ENCODE results near the gene EPS8L2.

EPS8L2 gene

GRCh38 chr11:749731-750130 is 43.7 kb downstream of the EPS8L2 start:
- H3K27me3 ChIP-seq (ENCODE audit: insufficient read depth, low read length, poor library complexity, severe bottlenecking) = no peaks in the 10 kb centered on the region
- H3F3A ChIP-seq (ENCODE audit: low read depth) = no peaks in the 10 kb centered on the region
- H3K79me2 ChIP-seq (ENCODE audit: insufficient read depth, low read length) = peaks cover 61% of the 10 kb centered on the region
- no peak for TF ChIP-seq EZH2phosphoT487 (IDR thresholded peaks at IDR 0.05; ENCODE audit: borderline replicate concordance)
- TF ChIP-seq, protein P1, sequence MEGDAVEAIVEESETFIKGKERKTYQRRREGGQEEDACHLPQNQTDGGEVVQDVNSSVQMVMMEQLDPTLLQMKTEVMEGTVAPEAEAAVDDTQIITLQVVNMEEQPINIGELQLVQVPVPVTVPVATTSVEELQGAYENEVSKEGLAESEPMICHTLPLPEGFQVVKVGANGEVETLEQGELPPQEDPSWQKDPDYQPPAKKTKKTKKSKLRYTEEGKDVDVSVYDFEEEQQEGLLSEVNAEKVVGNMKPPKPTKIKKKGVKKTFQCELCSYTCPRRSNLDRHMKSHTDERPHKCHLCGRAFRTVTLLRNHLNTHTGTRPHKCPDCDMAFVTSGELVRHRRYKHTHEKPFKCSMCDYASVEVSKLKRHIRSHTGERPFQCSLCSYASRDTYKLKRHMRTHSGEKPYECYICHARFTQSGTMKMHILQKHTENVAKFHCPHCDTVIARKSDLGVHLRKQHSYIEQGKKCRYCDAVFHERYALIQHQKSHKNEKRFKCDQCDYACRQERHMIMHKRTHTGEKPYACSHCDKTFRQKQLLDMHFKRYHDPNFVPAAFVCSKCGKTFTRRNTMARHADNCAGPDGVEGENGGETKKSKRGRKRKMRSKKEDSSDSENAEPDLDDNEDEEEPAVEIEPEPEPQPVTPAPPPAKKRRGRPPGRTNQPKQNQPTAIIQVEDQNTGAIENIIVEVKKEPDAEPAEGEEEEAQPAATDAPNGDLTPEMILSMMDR (conservative IDR thresholded peaks at IDR 0.05; ENCODE audit: low read length) = no peak
- H3K9ac ChIP-seq (ENCODE audit: low read depth, low read length, poor library complexity, severe bottlenecking) = peak overlapping the region; percentile 78
- peak overlapping the region; percentile 79 for H3K4me3 ChIP-seq (ENCODE audit: low read length, poor library complexity, severe bottlenecking)
- H3K4me2 ChIP-seq (ENCODE audit: low read depth, low read length, poor library complexity, severe bottlenecking) = peak overlapping the region; percentile 93
- peaks cover 19% of the 10 kb centered on the region for H4K20me1 ChIP-seq (ENCODE audit: insufficient read depth, low read length, poor library complexity, severe bottlenecking)
- no peaks in the 10 kb centered on the region for H3K36me3 ChIP-seq (ENCODE audit: insufficient read depth, low read length)
- no peaks in the 10 kb centered on the region for H3K9me2 ChIP-seq (replicated peaks; ENCODE audit: low read depth, low read length)
- H2AFZ ChIP-seq (ENCODE audit: low read length) = no peak overlapping the region
- H3K9me3 ChIP-seq (ENCODE audit: insufficient read depth, low read depth, low read length) = no peaks in the 10 kb centered on the region
- H3K4me1 ChIP-seq (ENCODE audit: insufficient read depth, low read length, poor library complexity, severe bottlenecking) = peaks cover 26% of the 10 kb centered on the region

DNA sequence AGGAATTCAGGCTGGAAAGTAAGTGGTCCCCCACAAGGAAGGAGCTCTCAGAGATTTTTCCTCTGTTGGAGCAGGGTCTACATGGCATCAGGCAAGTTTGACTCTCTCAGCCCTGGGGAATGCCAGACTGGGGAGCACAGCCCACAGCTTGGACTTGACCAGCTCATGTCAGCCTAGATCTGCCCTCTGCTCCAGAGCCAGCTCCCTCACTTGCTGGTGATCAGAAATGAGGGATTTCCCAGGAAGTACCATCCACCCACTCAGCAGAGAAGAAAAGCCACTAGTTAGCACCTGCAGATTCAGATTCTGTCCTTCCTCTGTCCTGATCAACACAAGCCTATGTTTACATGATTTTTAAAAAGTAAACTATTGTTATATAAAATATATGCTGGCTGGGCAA is 54.2 kb downstream of the EPS8L2 start:
- no peak overlapping the region for H3K9ac ChIP-seq (ENCODE audit: low read depth, low read length, poor library complexity, severe bottlenecking)
- no peak overlapping the region for H3K4me2 ChIP-seq (ENCODE audit: low read depth, low read length, poor library complexity, severe bottlenecking)
- no peak overlapping the region for H2AFZ ChIP-seq (ENCODE audit: low read length)
- H3K9me3 ChIP-seq (ENCODE audit: insufficient read depth, low read depth, low read length) = no peaks in the 10 kb centered on the region
- no peaks in the 10 kb centered on the region for H3K4me1 ChIP-seq (ENCODE audit: insufficient read depth, low read length, poor library complexity, severe bottlenecking)
- no peak overlapping the region for H3K4me3 ChIP-seq (ENCODE audit: low read length, poor library complexity, severe bottlenecking)
- peaks cover 6% of the 10 kb centered on the region; the same call in 1 of the 2 replicates for H3K79me2 ChIP-seq (ENCODE audit: insufficient read depth, low read length)
- H3F3A ChIP-seq (ENCODE audit: low read depth) = no peaks in the 10 kb centered on the region
- peaks cover 68% of the 10 kb centered on the region; the same call in 1 of the 2 replicates for H3K36me3 ChIP-seq (ENCODE audit: insufficient read depth, low read length)
- H4K20me1 ChIP-seq (ENCODE audit: insufficient read depth, low read length, poor library complexity, severe bottlenecking) = no peaks in the 10 kb centered on the region
- H3K27me3 ChIP-seq (ENCODE audit: insufficient read depth, low read length, poor library complexity, severe bottlenecking) = no peaks in the 10 kb centered on the region
- TF ChIP-seq EZH2phosphoT487 (IDR thresholded peaks at IDR 0.05; ENCODE audit: borderline replicate concordance) = no peak
- TF ChIP-seq, protein P1 (conservative IDR thresholded peaks at IDR 0.05; ENCODE audit: low read length) = no peak
- no peaks in the 10 kb centered on the region for H3K9me2 ChIP-seq (replicated peaks; ENCODE audit: low read depth, low read length)

DNA sequence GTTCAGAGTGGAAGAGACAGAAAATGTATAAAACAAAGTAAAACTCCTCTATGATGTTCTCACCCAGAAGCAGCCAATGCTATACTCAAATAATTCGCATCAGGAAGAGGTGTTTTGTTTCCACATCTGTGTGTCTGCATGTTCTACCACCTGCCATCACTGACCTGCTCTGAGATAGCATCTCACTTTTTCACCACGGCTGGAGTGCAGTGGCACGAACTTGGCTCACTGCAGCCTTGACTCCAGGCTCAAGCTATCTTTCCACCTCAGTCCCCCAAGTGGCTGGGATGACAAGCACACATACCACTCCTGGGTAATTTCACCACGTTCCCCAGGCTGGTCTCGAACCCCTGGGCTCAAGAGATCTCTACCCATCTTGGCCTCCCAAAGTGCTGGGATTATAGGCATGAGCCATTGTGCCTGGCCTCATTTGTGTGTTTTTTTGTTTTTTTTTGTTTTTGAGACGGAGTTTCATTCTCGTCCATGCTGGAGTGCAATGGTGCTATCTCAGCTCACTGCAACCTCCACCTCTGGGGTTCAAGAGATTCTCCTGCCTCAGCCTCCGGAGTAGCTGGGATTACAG is 55.6 kb downstream of the EPS8L2 start:
- Histone ChIP-seq H3K79me2 (ENCODE audit: insufficient read depth, low read length) (no peaks in the 10 kb centered on the region), H3K4me2 (ENCODE audit: low read depth, low read length, poor library complexity, severe bottlenecking) (no peak overlapping the region), H3F3A (ENCODE audit: low read depth) (no peaks in the 10 kb centered on the region), H3K4me3 (ENCODE audit: low read length, poor library complexity, severe bottlenecking) (no peak overlapping the region), H3K9ac (ENCODE audit: low read depth, low read length, poor library complexity, severe bottlenecking) (no peak overlapping the region), H2AFZ (ENCODE audit: low read length) (no peak overlapping the region), H3K9me2 (replicated peaks; ENCODE audit: low read depth, low read length) (no peaks in the 10 kb centered on the region), H3K9me3 (ENCODE audit: insufficient read depth, low read depth, low read length) (no peaks in the 10 kb centered on the region), H3K27me3 (ENCODE audit: insufficient read depth, low read length, poor library complexity, severe bottlenecking) (no peaks in the 10 kb centered on the region), H4K20me1 (ENCODE audit: insufficient read depth, low read length, poor library complexity, severe bottlenecking) (no peaks in the 10 kb centered on the region), H3K36me3 (ENCODE audit: insufficient read depth, low read length) (peaks cover 73% of the 10 kb centered on the region; the same call in 1 of the 2 replicates), H3K4me1 (ENCODE audit: insufficient read depth, low read length, poor library complexity, severe bottlenecking) (no peaks in the 10 kb centered on the region)
- TF ChIP-seq, protein P1 (conservative IDR thresholded peaks at IDR 0.05; ENCODE audit: low read length) = no peak
- TF ChIP-seq EZH2phosphoT487 (IDR thresholded peaks at IDR 0.05; ENCODE audit: borderline replicate concordance) = no peak
